Kidney (tissue), 14 donors: ENCODE results near the gene EPB41L5. TPM values are rescaled to one million over a fixed set of nuclear protein-coding genes. Genes with fewer than 3 reads are reported as not detected.

Source experiments
- DNase-seq, 5 donors: peaks; one replicate each; pipeline ENCODE4 v3.0.0-alpha.2; 2013 to 2020
- FAIRE-seq: peaks from 2 replicates; lab custom pipeline; 2012; peaks lifted over from hg19 to GRCh38; lab: Jason Lieb, UNC
- H3K27ac ChIP-seq, 2 donors: one replicate each; pipeline ENCODE4 v1.7.0; 2013; ENCODE audit warnings: low read depth in 2 of 2, low read length in 2 of 2, inconsistent platforms in 1 of 2
- H3K27me3 ChIP-seq: one replicate; pipeline ENCODE4 v1.7.1; 2013; ENCODE audit warnings: low read length, inconsistent platforms; ENCODE audit not compliant: control insufficient read depth, insufficient read depth
- H3K36me3 ChIP-seq, 3 donors: one replicate each; pipeline versions ENCODE4 v1.7.0 to v1.7.1; 2013; ENCODE audit warnings: low read length in 3 of 3, control low read depth in 1 of 3, inconsistent platforms in 1 of 3; ENCODE audit not compliant: insufficient read depth in 3 of 3, control insufficient read depth in 2 of 3
- H3K4me1 ChIP-seq, 3 donors: one replicate each; pipeline versions ENCODE4 v1.7.0 to v1.7.1; 2013; ENCODE audit warnings: low read length in 3 of 3, inconsistent platforms in 1 of 3, low read depth in 1 of 3; ENCODE audit not compliant: control insufficient read depth in 2 of 3, insufficient read depth in 2 of 3
- H3K4me3 ChIP-seq, 3 donors: one replicate each; pipeline versions ENCODE4 v1.7.0 to v1.8.1; 2013; ENCODE audit warnings: low read length in 3 of 3, control low read depth in 1 of 3, inconsistent platforms in 1 of 3
- H3K9ac ChIP-seq, 3 donors: one replicate each; pipeline versions ENCODE4 v1.7.0 to v1.7.1; 2013; ENCODE audit warnings: low read length in 3 of 3, control low read depth in 1 of 3, inconsistent platforms in 1 of 3
- H3K9me3 ChIP-seq, 3 donors: one replicate each; pipeline versions ENCODE4 v1.7.0 to v1.7.1; 2013; ENCODE audit warnings: low read length in 3 of 3, control low read depth in 1 of 3, inconsistent platforms in 1 of 3; ENCODE audit not compliant: control insufficient read depth in 2 of 3, insufficient read depth in 1 of 3
- intact Hi-C: fragments of 100-400 bp; cut with DNase I; formaldehyde crosslinking; loops from one replicate; pipeline ENCODE4 v1.11.1; 2022
- polyA plus RNA-seq: library from polyadenylated mRNA; stranded (reverse); fragments of 350-450 nt; fragmentation: Illumina TruSeq; extraction: RNeasy Lipid Tissue Mini Kit (QIAGEN cat#74804); gene quantifications from one replicate; pipeline ENCODE4 v1.2.3, GENCODE V29; 2014; ENCODE audit warnings: low read depth, low replicate concordance; ENCODE audit not compliant: insufficient read depth
- total RNA-seq: library from RNA; stranded (reverse); fragmentation: NEBNext Ultra II Directional; extraction: Animal tissue kit (Norgen Biotek cat#: 25700); gene quantifications from one replicate; pipeline ENCODE4 v1.2.1, GENCODE V29; 2021
- TF ChIP-seq, protein P1 (sequence below): IDR thresholded peaks from 3 replicates; pipeline ENCODE4 v1.5.1; 2012; ENCODE audit warnings: mild to moderate bottlenecking, moderate library complexity, borderline replicate concordance; ENCODE audit not compliant: insufficient read depth; ENCODE audit errors: extremely low read depth
- donor health status: control.
- donor health status: control.
- donor health status: control.
- donor health status: control.
- donor health status: control.
- donor health status: DM: yes; HTN: yes; CAD: no.
- donor health status: Normal renal cell carcinoma (clear cell type).

Gene EPB41L5
- total and polyA plus RNA-seq, 2 donors from 2014 or later, result 28.2 to 49.4 TPM

DNA sequence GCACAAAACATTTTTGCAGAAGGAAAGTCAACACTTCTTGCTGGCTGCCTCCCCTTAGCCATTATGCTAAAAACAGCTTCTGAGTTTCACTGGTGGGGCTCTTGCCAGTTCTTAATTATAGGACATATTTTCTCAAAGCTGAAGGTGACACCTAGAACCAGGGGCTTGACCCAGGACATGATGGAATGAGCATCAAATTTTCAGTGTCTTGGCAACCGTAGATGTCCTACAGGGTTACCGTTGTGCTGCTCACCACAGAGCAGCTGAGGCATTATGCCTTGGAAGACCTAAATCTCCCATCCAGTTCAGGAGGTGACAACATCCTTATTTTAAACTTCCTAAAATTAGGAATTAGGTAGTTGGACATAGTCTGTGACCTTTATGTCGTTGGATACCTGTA is 163.6 kb downstream of the EPB41L5 start:
- Histone ChIP-seq H3K9ac (no peak overlapping the region), H3K27ac (no peak overlapping the region), H3K27me3 (no peaks in the 10 kb centered on the region), H3K4me3 (no peak overlapping the region), H3K9me3 (no peaks in the 10 kb centered on the region), H3K36me3 (peaks cover 3 to 19% (median 4%) of the 10 kb centered on the region in 3 donors), H3K4me1 (no peaks in the 10 kb centered on the region)
- intact Hi-C loops, result no loop called here
- DNase-seq, result no peak
- TF ChIP-seq, protein P1, sequence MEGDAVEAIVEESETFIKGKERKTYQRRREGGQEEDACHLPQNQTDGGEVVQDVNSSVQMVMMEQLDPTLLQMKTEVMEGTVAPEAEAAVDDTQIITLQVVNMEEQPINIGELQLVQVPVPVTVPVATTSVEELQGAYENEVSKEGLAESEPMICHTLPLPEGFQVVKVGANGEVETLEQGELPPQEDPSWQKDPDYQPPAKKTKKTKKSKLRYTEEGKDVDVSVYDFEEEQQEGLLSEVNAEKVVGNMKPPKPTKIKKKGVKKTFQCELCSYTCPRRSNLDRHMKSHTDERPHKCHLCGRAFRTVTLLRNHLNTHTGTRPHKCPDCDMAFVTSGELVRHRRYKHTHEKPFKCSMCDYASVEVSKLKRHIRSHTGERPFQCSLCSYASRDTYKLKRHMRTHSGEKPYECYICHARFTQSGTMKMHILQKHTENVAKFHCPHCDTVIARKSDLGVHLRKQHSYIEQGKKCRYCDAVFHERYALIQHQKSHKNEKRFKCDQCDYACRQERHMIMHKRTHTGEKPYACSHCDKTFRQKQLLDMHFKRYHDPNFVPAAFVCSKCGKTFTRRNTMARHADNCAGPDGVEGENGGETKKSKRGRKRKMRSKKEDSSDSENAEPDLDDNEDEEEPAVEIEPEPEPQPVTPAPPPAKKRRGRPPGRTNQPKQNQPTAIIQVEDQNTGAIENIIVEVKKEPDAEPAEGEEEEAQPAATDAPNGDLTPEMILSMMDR, result no peak
- FAIRE-seq, result no peak

DNA sequence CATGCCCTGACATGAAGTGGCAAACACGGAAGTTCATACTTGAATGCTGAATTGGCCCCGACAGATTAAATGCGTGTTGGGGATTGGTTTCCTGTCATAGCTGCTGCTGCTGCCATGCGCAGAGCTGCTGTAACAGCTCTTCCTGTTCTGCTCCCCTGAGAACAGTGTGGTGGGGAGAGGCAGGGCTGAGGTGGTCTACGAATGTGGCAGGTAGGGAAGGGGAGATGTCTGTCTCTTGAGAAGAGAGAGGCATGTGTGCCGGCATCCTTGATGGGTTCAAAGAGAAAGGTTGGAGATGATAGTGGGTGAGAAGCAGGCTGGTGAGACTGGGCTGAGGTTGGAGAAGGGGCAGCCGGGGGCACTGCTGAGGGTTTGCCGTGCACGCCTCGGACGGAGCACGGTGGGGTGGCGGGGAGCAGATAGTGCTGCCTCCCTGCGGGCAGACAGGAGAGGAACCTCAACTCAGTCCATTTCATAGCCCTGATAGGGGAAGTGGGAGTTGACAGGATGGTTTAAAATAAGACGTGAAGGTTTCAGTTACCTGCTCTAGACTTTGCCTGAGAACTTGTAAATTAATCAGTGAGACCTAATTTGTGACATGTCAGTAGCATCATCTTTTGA is 164.2 kb downstream of the EPB41L5 start:
- DNase-seq, result peak in 1 of 5 donors; percentile 82
- no peak for FAIRE-seq
- peak overlapping the region in 1 of 2 donors; percentile 33 for H3K27ac ChIP-seq
- no peaks in the 10 kb centered on the region for H3K27me3 ChIP-seq
- H3K36me3 ChIP-seq, result peaks cover 3 to 19% (median 4%) of the 10 kb centered on the region in 3 donors
- intact Hi-C loops, result no loop called here
- TF ChIP-seq, protein P1, result no peak
- H3K4me1 ChIP-seq, result no peaks in the 10 kb centered on the region
- no peak overlapping the region for H3K4me3 ChIP-seq
- H3K9ac ChIP-seq, result no peak overlapping the region
- no peaks in the 10 kb centered on the region for H3K9me3 ChIP-seq

DNA sequence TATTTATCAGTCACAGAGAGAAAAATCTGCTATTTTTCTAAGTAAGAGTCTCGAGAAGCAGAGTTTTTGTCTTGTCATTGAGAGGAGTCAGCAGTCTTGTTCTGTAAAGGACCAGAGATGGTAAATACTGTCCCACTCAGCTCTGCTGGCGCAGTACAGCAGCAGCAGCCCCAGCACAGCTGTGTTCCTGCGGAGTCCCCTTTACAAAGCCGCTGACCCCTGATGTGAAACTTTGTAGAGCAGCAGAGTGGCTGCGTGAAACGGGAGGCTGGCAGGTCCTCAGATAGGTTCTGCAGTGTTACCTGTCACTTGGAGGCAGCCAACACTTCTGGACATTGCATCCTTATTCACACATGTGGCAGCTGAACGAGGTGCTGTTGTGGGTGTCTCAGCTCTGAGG is 165.1 kb downstream of the EPB41L5 start:
- H3K36me3 ChIP-seq, result peaks cover 3 to 19% (median 4%) of the 10 kb centered on the region in 3 donors
- no peaks in the 10 kb centered on the region for H3K9me3 ChIP-seq
- intact Hi-C loops, result no loop called here
- no peaks in the 10 kb centered on the region for H3K27me3 ChIP-seq
- H3K9ac ChIP-seq, result no peak overlapping the region
- H3K27ac ChIP-seq, result no peak overlapping the region
- H3K4me3 ChIP-seq, result no peak overlapping the region
- DNase-seq (no peak), FAIRE-seq (no peak)
- H3K4me1 ChIP-seq, result no peaks in the 10 kb centered on the region
- TF ChIP-seq, protein P1, result no peak
